H1 (cell line): ENCODE measurements around the gene AGAP1. TPM values are rescaled to one million over a fixed set of nuclear protein-coding genes. Genes with fewer than 3 reads are reported as not detected.

Experiments used
- CTCF ChIA-PET: fragments of 300-600 bp; sonication (Branson Sonifier 250); formaldehyde crosslinking; loops from one replicate; lab custom pipeline; 2021; ENCODE audit not compliant: partially characterized antibody; lab: Charles Lee
- POLR2A ChIA-PET: fragments of 300-600 bp; sonication (Branson Sonifier 250); formaldehyde crosslinking; loops from one replicate; lab custom pipeline; 2021; ENCODE audit warnings: inconsistent platforms; ENCODE audit not compliant: partially characterized antibody; lab: Charles Lee
- DNase-seq, 2 experiments: peaks; one replicate each; pipeline versions ENCODE4 v3.0.0 to v3.0.0-alpha.2; 2010 to 2022; ENCODE audit warnings: low spot score in 2 of 2, low read depth in 1 of 2, mixed read lengths in 1 of 2
- FAIRE-seq: peaks from 2 replicates; lab custom pipeline; 2011; peaks lifted over from hg19 to GRCh38; lab: Jason Lieb, UNC
- H2AFZ ChIP-seq: 2 replicates; pipeline ENCODE4 v1.8.1; 2012; ENCODE audit warnings: low read length, inconsistent platforms
- H2AK5ac ChIP-seq: 2 replicates; pipeline ENCODE4 v1.6.1; 2013; ENCODE audit warnings: low read depth, low read length
- H2BK120ac ChIP-seq: replicated peaks from 2 replicates; pipeline ENCODE3; 2013; ENCODE audit warnings: low read depth, low read length, inconsistent platforms
- H2BK12ac ChIP-seq: 2 replicates; pipeline ENCODE4 v1.6.1; 2013; ENCODE audit warnings: low read depth, low read length
- H2BK15ac ChIP-seq: 2 replicates; pipeline ENCODE4 v1.6.1; 2013; ENCODE audit warnings: low read length
- H2BK20ac ChIP-seq: 2 replicates; pipeline ENCODE4 v1.6.1; 2013; ENCODE audit warnings: low read length
- H2BK5ac ChIP-seq: 2 replicates; pipeline ENCODE4 v1.6.1; 2013; ENCODE audit warnings: low read depth, low read length
- H3K14ac ChIP-seq: 2 replicates; pipeline ENCODE4 v1.6.1; 2013; ENCODE audit warnings: inconsistent platforms; ENCODE audit not compliant: insufficient read length
- H3K18ac ChIP-seq: 2 replicates; pipeline ENCODE4 v1.6.1; 2013; ENCODE audit warnings: low read length; ENCODE audit errors: extremely low read depth
- H3K23ac ChIP-seq: 2 replicates; pipeline ENCODE4 v1.6.1; 2013; ENCODE audit warnings: inconsistent platforms; ENCODE audit not compliant: insufficient read length
- H3K23me2 ChIP-seq: 2 replicates; pipeline ENCODE4 v1.6.1; 2013; ENCODE audit warnings: low read depth, low read length
- H3K27ac ChIP-seq: 2 replicates; pipeline ENCODE4 v1.6.1; 2011; ENCODE audit warnings: low read depth, low read length, inconsistent platforms
- H3K27me3 ChIP-seq, 4 experiments: replicated peaks in 1 of 4; 1 replicate in 1 of 4; 2 replicates in 3 of 4; pipeline versions ENCODE4 v1.6.1 to v1.8.1; 2011 to 2013; ENCODE audit warnings: low read length in 3 of 4, mild to moderate bottlenecking in 3 of 4, inconsistent platforms in 2 of 4, mixed read lengths in 2 of 4, moderate library complexity in 1 of 4; ENCODE audit not compliant: control insufficient read depth in 3 of 4, insufficient read depth in 3 of 4; ENCODE audit errors: extremely low read depth in 1 of 4
- H3K36me3 ChIP-seq, 4 experiments: 2 replicates each; pipeline versions ENCODE4 v1.6.1 to v1.8.1; 2011 to 2013; ENCODE audit warnings: mild to moderate bottlenecking in 4 of 4, low read length in 3 of 4, moderate library complexity in 2 of 4, control low read depth in 1 of 4, inconsistent platforms in 1 of 4; ENCODE audit not compliant: insufficient read depth in 4 of 4, control insufficient read depth in 2 of 4
- H3K4ac ChIP-seq: replicated peaks from 2 replicates; pipeline ENCODE3; 2013; ENCODE audit warnings: low read length, low read depth, mixed read lengths, inconsistent platforms; ENCODE audit not compliant: insufficient read length
- H3K4me1 ChIP-seq, 4 experiments: replicated peaks in 1 of 4; 1 replicate in 1 of 4; 2 replicates in 3 of 4; pipeline versions ENCODE4 v1.6.1 to v1.8.1; 2011 to 2013; ENCODE audit warnings: low read length in 3 of 4, inconsistent platforms in 2 of 4, mixed read lengths in 1 of 4; ENCODE audit not compliant: insufficient read depth in 4 of 4, control insufficient read depth in 3 of 4
- H3K4me2 ChIP-seq, 2 experiments: 2 replicates each; pipeline versions ENCODE4 v1.6.1 to v1.8.1; 2011 to 2013; ENCODE audit warnings: low read depth in 2 of 2, low read length in 2 of 2, control low read depth in 1 of 2, inconsistent platforms in 1 of 2, mild to moderate bottlenecking in 1 of 2; ENCODE audit not compliant: insufficient read depth in 1 of 2
- H3K4me3 ChIP-seq, 4 experiments: fragments of 200-600, 300-600 bp in 1 of 4; sonication (generic), shearing (Covaris generic), sonication (Bioruptor Twin) in 1 of 4; 2 replicates each; pipeline versions ENCODE4 v1.5.1 to v1.8.1; 2011 to 2016; ENCODE audit warnings: low read length in 4 of 4, low read depth in 3 of 4, control low read depth in 2 of 4, inconsistent platforms in 2 of 4, mild to moderate bottlenecking in 2 of 4, mixed read lengths in 1 of 4, moderate library complexity in 1 of 4; ENCODE audit not compliant: insufficient read depth in 2 of 4; ENCODE audit errors: extremely low read depth in 1 of 4
- H3K56ac ChIP-seq: replicated peaks from 2 replicates; pipeline ENCODE3; 2013; ENCODE audit warnings: low read depth, mild to moderate bottlenecking, mixed read lengths, low read length, inconsistent platforms; ENCODE audit not compliant: insufficient read length
- H3K79me1 ChIP-seq: 2 replicates; pipeline ENCODE4 v1.6.1; 2013; ENCODE audit warnings: low read depth, low read length, control low read depth
- H3K79me2 ChIP-seq, 2 experiments: 2 replicates each; pipeline versions ENCODE4 v1.6.1 to v1.8.1; 2012 to 2013; ENCODE audit warnings: low read length in 2 of 2, mild to moderate bottlenecking in 2 of 2, inconsistent platforms in 1 of 2; ENCODE audit not compliant: insufficient read depth in 2 of 2, control insufficient read depth in 1 of 2
- H3K9ac ChIP-seq, 4 experiments: replicated peaks in 1 of 4; 1 replicate in 1 of 4; 2 replicates in 3 of 4; pipeline versions ENCODE4 v1.6.1 to v1.8.1; 2011 to 2013; ENCODE audit warnings: low read depth in 3 of 4, low read length in 3 of 4, control low read depth in 2 of 4, mild to moderate bottlenecking in 2 of 4, moderate library complexity in 2 of 4, inconsistent platforms in 1 of 4; ENCODE audit errors: extremely low read depth in 1 of 4
- H3K9me3 ChIP-seq, 2 experiments: 2 replicates each; pipeline versions ENCODE4 v1.6.1 to v1.8.1; 2012 to 2013; ENCODE audit warnings: mild to moderate bottlenecking in 2 of 2, moderate library complexity in 2 of 2, control low read depth in 1 of 2, inconsistent platforms in 1 of 2, low read depth in 1 of 2, low read length in 1 of 2, mixed read lengths in 1 of 2; ENCODE audit not compliant: insufficient read depth in 2 of 2
- H4K20me1 ChIP-seq, 2 experiments: replicated peaks in 1 of 2; 2 replicates each; pipeline versions ENCODE3 to v1.8.1; 2011 to 2013; ENCODE audit warnings: inconsistent platforms in 2 of 2, low read length in 2 of 2, mild to moderate bottlenecking in 1 of 2; ENCODE audit not compliant: insufficient read depth in 2 of 2, control insufficient read depth in 1 of 2
- H4K5ac ChIP-seq: 2 replicates; pipeline ENCODE4 v1.6.1; 2013; ENCODE audit warnings: low read length, low read depth, mixed read lengths, inconsistent platforms; ENCODE audit not compliant: insufficient read length
- H4K8ac ChIP-seq: 2 replicates; pipeline ENCODE4 v1.8.0; 2013; ENCODE audit warnings: mild to moderate bottlenecking, moderate library complexity, low read length, inconsistent platforms; ENCODE audit not compliant: insufficient read depth; ENCODE audit errors: extremely low read depth
- H4K91ac ChIP-seq: replicated peaks from 2 replicates; pipeline ENCODE3; 2013; ENCODE audit warnings: low read length, mixed read lengths, inconsistent platforms; ENCODE audit not compliant: insufficient read length
- CREB1 ChIP-seq: IDR thresholded peaks from 2 replicates; pipeline ENCODE4 v1.6.1; 2012; ENCODE audit warnings: inconsistent platforms
- FOSL1 ChIP-seq: IDR thresholded peaks from 2 replicates; pipeline ENCODE4 v1.6.1; 2011; ENCODE audit warnings: mild to moderate bottlenecking, low read depth, low read length, moderate library complexity; ENCODE audit not compliant: insufficient read depth
- HDAC2 ChIP-seq, 2 experiments: fragments of 300-600 bp in 1 of 2; sonication (generic) in 1 of 2; IDR thresholded peaks; 2 replicates each; pipeline ENCODE4 v1.6.1; 2011 to 2012; ENCODE audit warnings: low read depth in 2 of 2, low read length in 2 of 2, mild to moderate bottlenecking in 2 of 2, moderate library complexity in 2 of 2, borderline replicate concordance in 1 of 2, inconsistent platforms in 1 of 2
- PHF8 ChIP-seq: fragments of 200-600 bp; sonication (generic); conservative IDR thresholded peaks from 2 replicates; pipeline ENCODE4 v1.7.1; 2012; ENCODE audit warnings: low read depth, mild to moderate bottlenecking, inconsistent platforms, low read length, moderate library complexity
- RBBP5 ChIP-seq: IDR thresholded peaks from 2 replicates; pipeline ENCODE4 v1.7.1; 2012; ENCODE audit warnings: low read depth, mild to moderate bottlenecking, inconsistent platforms, low read length, moderate library complexity, borderline replicate concordance
- SAP30 ChIP-seq: fragments of 300-600 bp; sonication (generic); IDR thresholded peaks from 2 replicates; pipeline ENCODE4 v1.7.1; 2012; ENCODE audit warnings: low read length, moderate library complexity, mild to moderate bottlenecking, inconsistent platforms; ENCODE audit not compliant: insufficient read depth, insufficient replicate concordance
- YY1 ChIP-seq: IDR thresholded peaks from 2 replicates; pipeline ENCODE4 v1.6.1; 2011; ENCODE audit warnings: low read depth, mild to moderate bottlenecking, low read length
- WGBS, 2 experiments: shearing (Covaris generic) in 1 of 2; methylation state at CpG; one replicate each; pipeline versions ENCODE4 v1.1.6 to v1.1.7; 2013 to 2015; ENCODE audit warnings: low lambda C conversion rate in 2 of 2, mixed read lengths in 2 of 2, inconsistent platforms in 1 of 2, low coverage in 1 of 2, missing lambda C conversion rate in 1 of 2; ENCODE audit not compliant: insufficient replicate concordance in 2 of 2, insufficient coverage in 1 of 2, insufficient read length in 1 of 2; ENCODE audit errors: extremely low coverage in 1 of 2, missing lambda C conversion rate in 1 of 2; 5-methylcytosine and 5-hydroxymethylcytosine counted together
- polyA plus RNA-seq, 7 experiments: library from polyadenylated mRNA; depleted of rRNA in 3 of 7; stranded (reverse) in 5 of 7; unstranded in 2 of 7; fragments of >200 nt in 5 of 7; fragments of 200-250 nt in 2 of 7; gene quantifications; 1 replicate in 5 of 7; 2 replicates in 1 of 7; 4 replicates in 1 of 7; pipeline versions ENCODE4 v1.2.1 to v1.2.3, GENCODE V29; 2011 to 2013; ENCODE audit warnings: missing spikeins in 2 of 7, mixed read lengths in 2 of 7
- total RNA-seq: library from RNA; stranded (reverse); fragmentation: NEBNext Ultra II Directional; extraction: Animal tissue kit (Norgen Biotek cat#: 25700); gene quantifications from 2 replicates; pipeline ENCODE4 v1.2.1, GENCODE V29; 2021
- TF ChIP-seq, protein P1 (sequence below): IDR thresholded peaks from 2 replicates; pipeline ENCODE4 v1.6.1; 2012; ENCODE audit warnings: inconsistent platforms
- TF ChIP-seq, protein P2 (sequence below): IDR thresholded peaks from 2 replicates; pipeline ENCODE4 v1.6.1; 2012; ENCODE audit warnings: inconsistent platforms

Gene AGAP1
- total and polyA plus RNA-seq, 2 of the 8 experiments (the other 6 are each of a cell fraction or from before 2014, with no cell fraction given), result 18.1 to 39.4 TPM

DNA sequence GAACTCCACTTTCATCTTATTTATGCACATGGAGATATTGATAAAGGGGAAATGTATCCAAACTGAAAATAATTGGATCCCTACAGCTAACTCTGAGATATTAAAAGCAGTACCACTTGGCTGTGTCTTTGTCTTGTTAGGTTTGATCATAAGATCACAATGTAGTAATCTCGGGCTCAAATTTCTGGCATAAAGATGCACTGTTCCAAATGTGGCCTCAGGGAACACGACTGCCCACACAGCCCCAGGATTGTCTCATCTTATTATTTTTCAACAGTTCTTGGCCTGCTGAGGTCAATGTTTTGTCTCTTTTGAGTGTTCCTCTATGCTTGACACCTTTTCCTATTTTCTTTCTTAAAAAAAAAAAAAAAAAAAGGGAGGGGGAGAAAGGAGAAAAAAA, 560.3 kb downstream of the AGAP1 start:
- H2BK20ac ChIP-seq, result no peak overlapping the region
- 60% methylated on average over 2 of the region's 2 CpGs; no CpG with 5 or more reads in 1 of the 2 experiments for WGBS, 2 experiments
- TF ChIP-seq HDAC2 (IDR thresholded peaks at IDR 0.05; ENCODE audit: borderline replicate concordance in 1 of 2, low read depth in 2 of 2, low read length in 2 of 2), result no peak
- no peak for TF ChIP-seq FOSL1
- TF ChIP-seq, protein P1, sequence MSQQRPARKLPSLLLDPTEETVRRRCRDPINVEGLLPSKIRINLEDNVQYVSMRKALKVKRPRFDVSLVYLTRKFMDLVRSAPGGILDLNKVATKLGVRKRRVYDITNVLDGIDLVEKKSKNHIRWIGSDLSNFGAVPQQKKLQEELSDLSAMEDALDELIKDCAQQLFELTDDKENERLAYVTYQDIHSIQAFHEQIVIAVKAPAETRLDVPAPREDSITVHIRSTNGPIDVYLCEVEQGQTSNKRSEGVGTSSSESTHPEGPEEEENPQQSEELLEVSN, result no peak
- TF ChIP-seq SAP30, result no peak
- no peak for TF ChIP-seq YY1
- no peak for TF ChIP-seq PHF8
- TF ChIP-seq RBBP5, result no peak
- TF ChIP-seq, protein P2, sequence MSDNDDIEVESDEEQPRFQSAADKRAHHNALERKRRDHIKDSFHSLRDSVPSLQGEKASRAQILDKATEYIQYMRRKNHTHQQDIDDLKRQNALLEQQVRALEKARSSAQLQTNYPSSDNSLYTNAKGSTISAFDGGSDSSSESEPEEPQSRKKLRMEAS, result no peak
- TF ChIP-seq CREB1, result no peak
- no peak overlapping the region for H3K56ac ChIP-seq
- no peaks in the 10 kb centered on the region for H3K79me2 ChIP-seq
- H3K23ac ChIP-seq, result no peak overlapping the region
- no peak overlapping the region for H2BK120ac ChIP-seq
- no peak overlapping the region for H3K4ac ChIP-seq
- H4K20me1 ChIP-seq, result no peaks in the 10 kb centered on the region
- H3K27ac ChIP-seq, result no peak overlapping the region
- H2BK12ac ChIP-seq, result no peak overlapping the region
- no peak overlapping the region for H4K8ac ChIP-seq
- CTCF ChIA-PET, result interaction anchor here (0.5 to 1.5 kb wide), 5 partner anchors 11 to 129 kb away, joined by 3 to 5 read pairs (median 4); no protein-coding TSS in a partner anchor
- peak overlapping the region in 1 of 4 experiments; percentile 31; a peak in 1 of 8 replicates for H3K4me3 ChIP-seq
- peaks cover 0 to 8% (median 2%) of the 10 kb centered on the region in 4 experiments; a peak in 4 of 7 replicates for H3K27me3 ChIP-seq
- no peak overlapping the region for H4K5ac ChIP-seq
- H2BK5ac ChIP-seq, result no peak overlapping the region
- H3K14ac ChIP-seq, result no peak overlapping the region
- no peak overlapping the region for H2AK5ac ChIP-seq
- no peak overlapping the region for H4K91ac ChIP-seq
- peaks cover 10 to 26% (median 15%) of the 10 kb centered on the region in 4 experiments for H3K4me1 ChIP-seq
- DNase-seq (no peak), FAIRE-seq (peak; percentile 36)
- H2BK15ac ChIP-seq, result no peak overlapping the region
- H3K36me3 ChIP-seq, result no peaks in the 10 kb centered on the region
- POLR2A ChIA-PET, result interaction anchor here (1.1 kb wide), 1 partner anchor 32 kb away, joined by 3 read pairs; no protein-coding TSS in a partner anchor
- H3K79me1 ChIP-seq, result no peaks in the 10 kb centered on the region
- 0 out of 2 replicates have a peak overlapping the region, but pooled peaks have one; percentile 15 for H3K18ac ChIP-seq
- H3K9ac ChIP-seq, result no peak overlapping the region
- H3K4me2 ChIP-seq, result peak overlapping the region; percentile 41 to 47; a peak in 3 of 4 replicates
- 0 out of 4 replicates have a peak, but pooled peaks cover 0 to 3% of the 10 kb centered on the region in 2 experiments for H3K9me3 ChIP-seq
- H3K23me2 ChIP-seq, result no peaks in the 10 kb centered on the region
- H2AFZ ChIP-seq, result no peak overlapping the region
